Tibial nerve (tissue), 4 donors: ENCODE results near the gene PHF2.

Experiments used
- EP300 ChIP-seq, 2 donors: sonication (generic); formaldehyde crosslinking; IDR thresholded peaks; one replicate each; pipeline ENCODE4 v1.6.1; 2017; ENCODE audit warnings: antibody characterized with exemption in 2 of 2, mild to moderate bottlenecking in 1 of 2
- POLR2A ChIP-seq, 2 donors: fragments of 450-650 bp; IDR thresholded peaks; one replicate each; pipeline ENCODE4 v1.6.1; 2017; ENCODE audit warnings: antibody characterized with exemption in 2 of 2, mild to moderate bottlenecking in 2 of 2, moderate library complexity in 2 of 2
- TF ChIP-seq, protein P1 (sequence below), 5 experiments: fragments of 200-600 bp in 3 of 5; fragments of 450-650 bp in 2 of 5; sonication (generic) in 3 of 5; IDR thresholded peaks; one replicate each; pipeline ENCODE4 v1.5.1; 2016 to 2019; ENCODE audit warnings: antibody characterized with exemption in 5 of 5, mild to moderate bottlenecking in 3 of 5, moderate library complexity in 2 of 5

- TF ChIP-seq, protein P1, sequence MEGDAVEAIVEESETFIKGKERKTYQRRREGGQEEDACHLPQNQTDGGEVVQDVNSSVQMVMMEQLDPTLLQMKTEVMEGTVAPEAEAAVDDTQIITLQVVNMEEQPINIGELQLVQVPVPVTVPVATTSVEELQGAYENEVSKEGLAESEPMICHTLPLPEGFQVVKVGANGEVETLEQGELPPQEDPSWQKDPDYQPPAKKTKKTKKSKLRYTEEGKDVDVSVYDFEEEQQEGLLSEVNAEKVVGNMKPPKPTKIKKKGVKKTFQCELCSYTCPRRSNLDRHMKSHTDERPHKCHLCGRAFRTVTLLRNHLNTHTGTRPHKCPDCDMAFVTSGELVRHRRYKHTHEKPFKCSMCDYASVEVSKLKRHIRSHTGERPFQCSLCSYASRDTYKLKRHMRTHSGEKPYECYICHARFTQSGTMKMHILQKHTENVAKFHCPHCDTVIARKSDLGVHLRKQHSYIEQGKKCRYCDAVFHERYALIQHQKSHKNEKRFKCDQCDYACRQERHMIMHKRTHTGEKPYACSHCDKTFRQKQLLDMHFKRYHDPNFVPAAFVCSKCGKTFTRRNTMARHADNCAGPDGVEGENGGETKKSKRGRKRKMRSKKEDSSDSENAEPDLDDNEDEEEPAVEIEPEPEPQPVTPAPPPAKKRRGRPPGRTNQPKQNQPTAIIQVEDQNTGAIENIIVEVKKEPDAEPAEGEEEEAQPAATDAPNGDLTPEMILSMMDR (IDR thresholded peaks at IDR 0.05), result no peak
- TF ChIP-seq POLR2A (IDR thresholded peaks at IDR 0.05), result no peak
- TF ChIP-seq EP300 (IDR thresholded peaks at IDR 0.05), result no peak
Measured at GRCh38 chr9:93622691-93623090, 46.3 kb downstream of the PHF2 start.
